HG02943 (cell line): ENCODE data around the gene CFAP90.

Experiments used
- ATAC-seq: cut with Tn5 transposase; IDR thresholded peaks from one replicate; pipeline ENCODE4 v1.9.1; 2021; ENCODE audit warnings: mild to moderate bottlenecking, low read depth, moderate library complexity; ENCODE audit not compliant: unreplicated experiment

The CFAP90 gene

DNA sequence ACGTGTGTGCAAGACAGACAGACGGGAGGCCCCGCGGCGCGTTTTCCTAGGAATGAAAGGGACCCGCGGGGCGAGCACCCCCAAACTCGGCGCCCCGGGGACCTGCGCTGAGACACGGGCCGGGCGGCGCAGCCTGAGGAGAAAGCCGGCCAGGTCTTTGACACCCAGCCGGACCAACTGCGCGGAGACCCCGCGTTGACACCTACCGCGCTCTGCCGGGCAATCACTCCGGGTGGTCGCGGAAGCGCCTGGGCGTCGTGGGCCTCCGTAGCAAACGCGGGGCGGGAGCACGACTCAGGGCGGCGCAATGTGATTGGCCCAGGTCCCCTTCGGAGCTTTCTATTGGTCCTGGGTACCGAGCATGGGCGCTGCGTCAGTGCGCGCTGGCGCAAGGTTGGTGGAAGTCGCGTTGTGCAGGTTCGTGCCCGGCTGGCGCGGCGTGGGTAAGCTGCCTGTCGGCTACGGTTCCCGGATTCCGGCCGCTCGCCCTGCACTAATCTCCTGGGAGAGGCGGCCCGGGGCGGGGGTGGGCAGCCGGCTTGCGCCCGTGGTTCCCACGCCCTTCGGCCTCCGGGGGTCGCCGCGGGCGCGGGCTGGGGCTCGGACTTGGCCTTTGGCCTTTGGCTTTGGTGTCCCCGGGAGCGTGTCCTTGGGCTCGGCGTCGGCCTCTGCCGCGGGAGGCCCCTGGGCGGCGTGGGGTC, 18.0 kb upstream of the CFAP90 start, which contains the start of the genes FASTKD3 and MTRR:
Gene FASTKD3, minus strand, starts transcription at position 259 of the 701 bp plus-strand sequence. CDS start 948 bp downstream, outside the sequence.
Gene MTRR, plus strand, starts transcription at position 376 of the 701 bp plus-strand sequence. CDS start 1,647 bp downstream, outside the sequence.
- ATAC-seq = peak; percentile 98

DNA sequence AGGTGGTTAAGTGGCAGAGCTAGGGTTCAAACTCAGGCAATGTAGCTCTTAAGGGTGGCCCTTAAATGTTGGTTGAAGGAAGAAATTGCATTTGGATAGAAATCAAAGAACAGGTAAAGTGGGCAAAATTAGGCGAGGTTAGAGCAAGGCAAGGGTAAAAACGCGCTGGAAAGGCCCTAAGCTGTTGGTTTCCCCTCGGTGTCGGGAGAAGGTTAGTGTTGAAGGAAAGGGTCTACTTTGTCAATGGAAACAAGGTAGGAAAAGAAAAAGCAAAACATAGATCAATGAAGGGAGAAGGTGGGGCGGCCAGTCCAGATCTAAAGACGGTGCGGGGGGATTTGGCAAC, 17.5 kb upstream of the CFAP90 start:
- ATAC-seq = no peak

- ATAC-seq = no peak
Measured at GRCh38 chr5:7867260-7867659, 16.3 kb upstream of the CFAP90 start.

GRCh38 chr5:7866196-7866595, 15.3 kb upstream of the CFAP90 start:
- ATAC-seq = no peak

DNA sequence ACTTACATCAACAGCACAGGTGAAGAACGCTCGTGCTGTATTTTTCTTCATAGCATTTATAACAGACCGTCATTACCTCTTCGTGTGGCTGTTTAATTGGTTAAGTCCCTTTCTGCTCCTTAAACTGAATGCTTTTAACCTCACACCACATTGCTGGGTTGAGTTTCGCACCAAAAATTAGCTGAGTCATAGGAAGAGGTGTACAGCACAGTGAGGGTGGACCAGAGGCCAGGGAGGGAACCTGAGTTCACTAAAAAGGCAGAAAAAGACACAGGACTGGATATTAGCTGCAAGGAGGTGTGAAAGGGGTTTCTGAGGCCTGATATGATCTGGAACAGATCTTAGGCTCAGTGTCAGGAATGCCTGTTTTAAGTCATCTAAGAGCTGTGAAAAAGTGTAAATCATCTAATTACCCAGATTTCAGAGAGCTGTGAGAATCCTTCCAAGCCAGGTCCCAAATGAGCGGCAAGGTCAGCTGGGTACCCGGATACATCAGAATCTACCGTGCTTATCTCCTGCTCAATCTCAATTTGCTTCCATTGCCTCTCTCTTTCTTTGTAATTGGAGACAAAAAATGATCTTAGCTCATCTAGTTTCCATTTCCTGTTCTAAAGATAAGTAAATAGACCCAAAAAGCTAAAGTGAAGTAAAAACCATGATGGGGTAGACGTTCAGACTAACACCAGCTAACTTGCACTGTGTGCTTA, 7.1 kb upstream of the CFAP90 start:
- ATAC-seq = no peak

GRCh38 chr5:7857361-7857760, 6.4 kb upstream of the CFAP90 start:
- no peak for ATAC-seq

DNA sequence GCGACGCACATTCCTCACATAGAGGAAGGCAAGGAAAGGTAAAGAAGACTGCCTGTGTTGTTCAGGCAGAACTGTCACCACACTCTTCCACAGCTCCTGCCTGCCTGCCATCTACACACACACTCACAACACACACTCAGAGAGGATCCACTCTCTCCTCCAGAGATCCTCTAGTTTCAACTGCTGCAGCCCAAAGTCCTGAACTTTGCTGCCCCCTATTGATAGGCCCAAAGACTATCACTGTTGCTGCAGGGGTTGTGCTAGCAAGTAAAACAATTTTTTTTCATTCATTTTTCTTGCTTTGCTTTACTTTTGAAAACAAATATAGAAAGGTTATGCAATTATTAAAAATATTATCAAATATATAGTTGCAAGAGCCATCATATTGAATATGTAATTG, 5.9 kb upstream of the CFAP90 start:
- no peak for ATAC-seq

- no peak for ATAC-seq
Measured at GRCh38 chr5:7855611-7856010, 4.7 kb upstream of the CFAP90 start.

- no peak for ATAC-seq
Measured at GRCh38 chr5:7852988-7853387, 2.1 kb upstream of the CFAP90 start.

DNA sequence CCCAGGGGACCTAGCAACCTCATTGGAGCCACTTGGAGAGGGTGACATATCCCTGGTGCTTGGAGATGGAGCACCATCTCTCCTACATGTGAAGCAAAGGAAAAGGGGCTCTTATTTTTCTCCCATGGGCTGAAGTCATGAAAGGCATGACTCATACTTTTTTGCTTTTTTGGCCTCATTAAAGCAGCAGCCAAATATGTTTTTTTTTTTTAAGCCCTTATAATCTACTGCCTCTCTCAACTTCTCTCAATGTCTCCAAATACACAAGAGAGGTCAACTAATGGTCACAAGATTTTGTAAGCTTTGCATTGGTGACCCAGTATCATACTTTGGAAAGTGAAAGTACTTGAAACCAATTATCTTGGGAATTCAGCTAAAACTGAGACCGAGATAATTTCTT, 1.6 kb upstream of the CFAP90 start:
- no peak for ATAC-seq

DNA sequence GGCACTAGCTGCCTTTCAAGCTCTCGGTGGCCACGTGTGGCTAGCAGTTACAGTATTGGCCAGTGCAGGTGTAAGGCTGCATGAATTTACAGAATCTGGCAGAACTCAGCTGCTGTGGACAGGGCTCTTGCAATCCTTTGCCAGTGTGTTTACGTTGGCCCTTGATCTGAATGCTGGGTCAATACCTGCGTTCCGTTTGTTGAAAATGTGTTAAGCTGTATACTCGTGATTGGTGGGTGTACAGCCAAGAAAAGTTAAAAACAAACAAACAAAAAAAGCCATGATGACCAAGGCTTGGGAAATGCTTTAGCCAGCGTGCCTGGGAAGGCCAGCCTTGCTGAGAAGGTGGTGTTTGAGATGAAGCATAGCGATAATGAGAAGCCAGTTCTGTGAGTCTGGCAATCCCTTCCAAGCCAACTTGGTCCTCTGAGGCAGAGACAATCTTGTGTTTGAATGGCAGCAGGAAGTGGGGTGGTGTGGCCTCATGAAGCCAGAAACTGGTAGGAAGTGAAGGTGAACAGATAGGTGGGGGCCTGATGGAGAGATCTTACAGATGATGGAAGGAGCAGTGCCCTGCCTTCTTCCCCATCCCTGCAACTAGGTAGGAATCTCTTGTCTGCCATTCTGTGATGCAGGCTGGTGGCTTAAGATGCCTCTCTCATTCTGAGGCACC, 820 bp upstream of the CFAP90 start:
- no peak for ATAC-seq

DNA sequence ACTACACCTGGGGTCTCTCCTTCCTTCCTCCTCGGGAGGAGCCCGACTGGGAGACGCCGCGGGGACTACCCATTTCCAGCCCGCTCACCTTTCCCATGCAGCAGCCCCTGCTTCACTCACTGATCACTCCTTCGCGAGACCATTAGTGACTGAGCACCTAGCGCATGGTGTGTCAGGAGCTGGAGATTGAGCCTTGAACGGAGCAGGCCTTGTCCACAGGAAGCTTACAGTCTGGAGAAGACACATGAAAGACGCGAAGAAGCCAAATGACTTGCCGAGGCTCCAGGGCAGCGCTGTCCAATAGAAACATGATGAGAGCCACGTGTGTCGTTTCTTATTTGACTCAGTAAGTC, 283 bp upstream of the CFAP90 start:
- no peak for ATAC-seq

DNA sequence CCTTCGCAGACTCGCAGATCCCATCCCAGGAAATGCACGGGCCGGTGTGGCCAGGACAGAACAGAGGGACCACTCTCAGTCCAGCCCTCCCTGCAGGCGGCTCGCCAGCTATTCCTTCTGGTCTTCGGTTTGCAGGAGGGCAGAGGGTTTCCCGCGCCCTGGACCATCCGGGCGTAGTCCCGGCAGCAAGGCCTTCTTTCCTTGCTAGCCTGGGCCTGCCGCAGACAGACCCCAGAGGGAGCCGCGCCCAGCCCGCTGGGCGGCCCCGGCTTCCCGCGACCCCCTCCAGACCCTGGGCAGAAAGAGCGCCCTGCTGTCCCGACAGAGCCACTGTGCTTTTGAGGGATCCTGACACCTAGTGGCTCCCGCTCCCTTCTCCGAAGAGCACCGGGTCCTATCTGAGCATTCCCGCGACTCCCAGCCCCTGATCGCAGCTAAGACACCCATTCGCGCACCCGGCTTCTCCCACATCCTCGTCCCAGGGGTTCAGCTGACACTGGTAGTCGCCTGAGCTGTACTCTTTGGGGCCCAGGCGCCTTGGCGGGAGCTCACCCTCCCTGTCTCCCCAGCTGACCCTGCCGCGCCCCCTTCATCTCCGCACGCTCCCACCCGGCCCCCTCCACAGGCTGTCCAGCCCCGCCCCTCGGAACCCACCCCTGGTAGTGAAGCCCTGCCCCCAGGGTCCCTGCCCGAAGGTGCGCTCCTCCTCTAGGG, 1.1 kb downstream of the CFAP90 start:
- ATAC-seq = no peak

- ATAC-seq = no peak
Measured at GRCh38 chr5:7848296-7848695, 2.6 kb downstream of the CFAP90 start.

DNA sequence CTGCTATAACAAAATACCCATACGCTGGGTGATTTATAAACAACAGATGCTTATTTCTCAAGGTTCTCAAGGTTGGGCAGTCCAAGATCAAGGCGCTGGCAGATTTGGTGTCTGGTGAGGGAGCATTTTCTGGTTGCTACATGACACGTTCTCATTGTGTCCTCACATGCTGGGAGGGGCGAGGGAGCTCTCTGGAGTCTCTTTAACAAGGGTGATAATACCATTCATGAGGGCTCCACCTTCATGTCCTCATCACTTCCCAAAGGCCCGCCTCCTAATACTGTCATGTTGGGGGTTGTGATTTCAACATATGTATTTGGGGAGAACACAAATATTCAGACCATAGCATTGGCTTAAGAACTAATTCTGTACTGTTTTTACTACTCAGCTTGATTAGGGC, 4.6 kb downstream of the CFAP90 start:
- no peak for ATAC-seq

DNA sequence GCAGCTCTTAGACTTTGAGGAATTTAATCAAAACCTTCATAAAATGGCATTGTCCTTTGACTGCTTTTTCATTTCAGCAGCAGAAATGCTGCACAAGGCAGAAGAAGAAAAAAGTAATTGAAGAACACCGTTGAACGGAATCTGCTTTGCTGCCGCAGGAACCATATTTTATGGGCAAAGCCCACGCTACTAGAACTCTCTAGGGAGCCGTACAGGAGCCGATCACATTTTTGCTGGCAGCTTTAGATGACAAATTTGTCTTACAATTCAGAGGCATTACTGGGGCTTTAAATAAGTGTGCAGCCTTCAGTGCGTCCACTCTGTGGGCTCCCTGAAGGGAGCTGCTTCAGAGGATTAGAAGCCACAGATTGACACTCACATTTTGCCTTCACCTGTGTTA, 5.4 kb downstream of the CFAP90 start:
- ATAC-seq = no peak

DNA sequence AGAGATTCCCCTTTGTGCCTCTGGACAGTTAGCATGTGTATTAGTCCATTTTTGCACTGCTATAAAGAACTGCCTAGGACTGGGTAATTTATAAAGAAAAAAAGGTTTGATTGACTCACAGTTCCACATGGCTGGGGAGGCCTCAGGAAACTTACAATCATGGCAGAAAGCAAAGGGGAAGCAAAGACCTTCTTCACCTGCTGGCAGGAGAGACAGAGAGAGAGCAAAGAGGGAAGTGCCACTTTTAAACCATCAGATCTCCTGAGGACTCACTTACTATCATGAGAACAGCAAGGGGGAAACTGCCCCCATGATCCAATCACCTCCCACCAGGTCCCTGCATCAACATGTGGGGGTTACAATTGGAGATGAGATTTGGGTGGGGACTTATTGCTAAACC, 6.0 kb downstream of the CFAP90 start:
- ATAC-seq = no peak

- no peak for ATAC-seq
Measured at GRCh38 chr5:7842531-7842930, 8.4 kb downstream of the CFAP90 start.

DNA sequence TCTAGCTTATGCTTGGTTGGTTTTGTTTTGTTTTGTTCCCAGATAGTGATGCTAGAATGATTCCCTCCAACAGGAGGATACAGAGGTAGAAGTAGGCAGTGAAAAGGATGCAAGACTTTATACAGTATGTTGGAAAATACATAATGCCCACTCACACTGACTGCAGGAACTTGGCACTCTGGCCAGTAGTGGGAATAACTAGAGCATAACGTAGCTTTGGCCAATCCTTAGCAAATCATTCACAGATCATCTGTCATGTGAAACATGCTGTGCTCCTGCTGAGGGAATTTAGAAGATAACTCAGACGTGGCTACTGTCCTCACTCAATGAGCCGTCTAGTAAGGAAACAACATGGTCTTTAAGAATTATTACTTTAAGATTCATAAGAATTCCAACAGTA, 13.5 kb downstream of the CFAP90 start:
- ATAC-seq = no peak

- ATAC-seq = no peak
Measured at GRCh38 chr5:7834982-7835381, 16.0 kb downstream of the CFAP90 start.

- ATAC-seq = no peak
Measured at GRCh38 chr5:7828269-7828668, 22.7 kb downstream of the CFAP90 start.
